Hair follicular keratinocyte (primary cell): ENCODE data around the gene WDR5. TPM values are rescaled to one million over a fixed set of nuclear protein-coding genes. Genes with fewer than 3 reads are reported as not detected.

Source experiments
- total RNA-seq: library from RNA; depleted of rRNA; stranded (reverse); fragments of >200 nt; gene quantifications from 2 replicates; pipeline ENCODE4 v1.2.3, GENCODE V29; 2015

Gene WDR5
- total RNA-seq = 24.1 and 37.4 TPM in 2 replicates

GRCh38 chr9:134135343-134136117 is at the start of gene WDR5:
Gene WDR5 (plus strand): TSS chr9:134136082. CDS start chr9:134139878, 3,796 bp downstream.

Other genes with a start within 250 kb of the WDR5 start
- gene VAV2, start 143.8 kb upstream of the WDR5 start, total RNA-seq = 22.5 and 24.4 TPM in 2 replicates
- gene BRD3OS, start 110.6 kb upstream of the WDR5 start, total RNA-seq = 10.8 and 11.3 TPM in 2 replicates
- 6.6 and 7.3 TPM in 2 replicates for gene BRD3, start 68.1 kb upstream of the WDR5 start, total RNA-seq
- not detected in 2 replicates for gene RNU6ATAC, start 28.5 kb downstream of the WDR5 start, total RNA-seq
- 35.8 and 41.9 TPM in 2 replicates for gene RXRA, start 190.4 kb downstream of the WDR5 start, total RNA-seq